Measurements from ENCODE around the gene LY9.

The LY9 gene

DNA sequence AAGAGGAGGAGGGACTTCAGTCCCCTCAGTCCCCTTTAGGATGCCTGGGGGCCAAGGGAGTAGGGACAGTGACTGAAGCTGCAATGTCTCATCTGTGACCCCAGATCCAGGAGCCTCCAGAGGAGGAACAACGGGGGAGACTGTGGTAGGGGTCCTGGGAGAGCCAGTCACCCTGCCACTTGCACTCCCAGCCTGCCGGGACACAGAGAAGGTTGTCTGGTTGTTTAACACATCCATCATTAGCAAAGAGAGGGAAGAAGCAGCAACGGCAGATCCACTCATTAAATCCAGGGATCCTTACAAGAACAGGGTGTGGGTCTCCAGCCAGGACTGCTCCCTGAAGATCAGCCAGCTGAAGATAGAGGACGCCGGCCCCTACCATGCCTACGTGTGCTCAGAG lies 18.3 kb downstream of the LY9 start:
- H3K27ac ChIP-seq: no peak overlapping the region
- TF ChIP-seq ZFX (IDR thresholded peaks at IDR 0.05): no peak
- TF ChIP-seq, protein P1, sequence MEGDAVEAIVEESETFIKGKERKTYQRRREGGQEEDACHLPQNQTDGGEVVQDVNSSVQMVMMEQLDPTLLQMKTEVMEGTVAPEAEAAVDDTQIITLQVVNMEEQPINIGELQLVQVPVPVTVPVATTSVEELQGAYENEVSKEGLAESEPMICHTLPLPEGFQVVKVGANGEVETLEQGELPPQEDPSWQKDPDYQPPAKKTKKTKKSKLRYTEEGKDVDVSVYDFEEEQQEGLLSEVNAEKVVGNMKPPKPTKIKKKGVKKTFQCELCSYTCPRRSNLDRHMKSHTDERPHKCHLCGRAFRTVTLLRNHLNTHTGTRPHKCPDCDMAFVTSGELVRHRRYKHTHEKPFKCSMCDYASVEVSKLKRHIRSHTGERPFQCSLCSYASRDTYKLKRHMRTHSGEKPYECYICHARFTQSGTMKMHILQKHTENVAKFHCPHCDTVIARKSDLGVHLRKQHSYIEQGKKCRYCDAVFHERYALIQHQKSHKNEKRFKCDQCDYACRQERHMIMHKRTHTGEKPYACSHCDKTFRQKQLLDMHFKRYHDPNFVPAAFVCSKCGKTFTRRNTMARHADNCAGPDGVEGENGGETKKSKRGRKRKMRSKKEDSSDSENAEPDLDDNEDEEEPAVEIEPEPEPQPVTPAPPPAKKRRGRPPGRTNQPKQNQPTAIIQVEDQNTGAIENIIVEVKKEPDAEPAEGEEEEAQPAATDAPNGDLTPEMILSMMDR (conservative IDR thresholded peaks at IDR 0.05): no peak

DNA sequence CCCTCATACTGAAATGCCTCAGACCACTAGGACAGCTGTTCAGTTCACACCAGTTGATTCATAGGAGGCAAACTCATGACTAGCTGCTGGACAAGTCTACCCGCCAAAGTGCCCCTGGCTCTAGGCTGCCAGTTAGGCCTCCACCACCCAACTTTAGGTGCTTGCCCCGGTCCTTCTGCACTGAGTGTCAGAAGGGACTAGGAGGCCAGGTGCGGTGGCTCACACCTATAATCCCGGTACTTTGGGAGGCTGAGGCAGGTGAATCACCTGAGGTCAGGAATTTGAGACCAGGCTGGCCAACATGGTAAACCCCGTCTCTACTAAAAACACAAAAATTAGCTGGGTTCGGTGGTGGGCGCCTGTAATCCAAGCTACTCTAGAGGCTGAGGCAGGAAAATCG lies 18.9 kb downstream of the LY9 start:
- H3K27ac ChIP-seq: no peak overlapping the region
- TF ChIP-seq, protein P1 (conservative IDR thresholded peaks at IDR 0.05): no peak
- no peak for TF ChIP-seq ZFX (IDR thresholded peaks at IDR 0.05)

DNA sequence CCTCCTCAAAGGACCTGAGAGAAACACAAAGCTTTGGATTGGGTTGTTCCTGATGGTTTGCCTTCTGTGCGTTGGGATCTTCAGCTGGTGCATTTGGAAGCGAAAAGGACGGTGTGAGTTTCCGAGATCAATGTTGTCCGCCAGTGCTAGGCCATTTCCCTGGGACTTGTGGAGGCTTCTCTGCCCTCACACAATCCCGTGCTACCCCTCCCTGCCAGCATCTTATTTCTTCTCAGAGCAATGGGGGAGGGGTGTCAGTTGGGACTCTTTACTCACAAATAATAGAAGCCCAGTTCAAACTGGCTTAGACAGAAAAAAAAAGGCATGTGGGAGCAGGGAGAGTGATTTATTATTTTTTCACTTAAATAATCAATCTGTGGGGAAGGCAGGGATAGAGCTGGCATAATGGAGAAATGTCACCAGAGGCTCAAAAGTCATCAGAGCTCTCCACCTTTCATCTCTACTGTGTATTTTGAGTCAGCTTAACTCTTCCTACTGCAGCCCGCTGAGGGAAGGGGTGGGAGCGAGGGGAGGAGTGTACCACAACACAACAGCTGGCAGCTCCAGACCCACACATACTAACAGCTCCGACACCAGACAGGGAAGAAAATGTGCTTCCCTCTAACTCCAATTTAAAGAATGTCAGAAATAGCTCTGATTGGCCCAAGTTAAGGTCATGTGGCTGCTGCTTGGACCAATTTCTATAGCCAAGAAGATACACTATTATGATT lies 22.4 kb downstream of the LY9 start:
- no peak for TF ChIP-seq ZFX (IDR thresholded peaks at IDR 0.05)
- TF ChIP-seq, protein P1 (conservative IDR thresholded peaks at IDR 0.05): no peak

DNA sequence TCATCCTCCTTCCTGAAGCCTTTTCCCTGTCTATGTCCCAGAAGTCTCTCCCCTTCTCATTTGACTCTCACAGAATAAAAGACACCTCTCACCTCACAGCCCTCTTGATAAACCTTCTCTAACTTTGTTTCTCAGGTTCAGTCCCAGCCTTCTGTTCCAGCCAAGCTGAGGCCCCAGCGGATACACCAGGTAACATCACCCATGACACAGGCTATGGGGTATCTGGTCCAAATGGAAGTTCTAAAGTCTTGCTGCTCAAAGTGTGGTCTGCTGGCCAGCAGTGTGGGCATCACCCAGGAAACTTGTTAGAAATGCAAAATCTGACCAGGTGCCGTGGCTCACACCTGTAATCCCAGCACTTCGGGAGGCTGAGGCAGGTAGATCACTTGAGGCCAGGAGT lies 23.2 kb downstream of the LY9 start:
- no peak overlapping the region for H3K27ac ChIP-seq
- TF ChIP-seq ZFX (IDR thresholded peaks at IDR 0.05): no peak
- TF ChIP-seq, protein P1 (conservative IDR thresholded peaks at IDR 0.05): no peak

More for the DNA sequence above, 22.4 kb downstream of the LY9 start:
- H3K27ac ChIP-seq: no peak overlapping the region

DNA sequence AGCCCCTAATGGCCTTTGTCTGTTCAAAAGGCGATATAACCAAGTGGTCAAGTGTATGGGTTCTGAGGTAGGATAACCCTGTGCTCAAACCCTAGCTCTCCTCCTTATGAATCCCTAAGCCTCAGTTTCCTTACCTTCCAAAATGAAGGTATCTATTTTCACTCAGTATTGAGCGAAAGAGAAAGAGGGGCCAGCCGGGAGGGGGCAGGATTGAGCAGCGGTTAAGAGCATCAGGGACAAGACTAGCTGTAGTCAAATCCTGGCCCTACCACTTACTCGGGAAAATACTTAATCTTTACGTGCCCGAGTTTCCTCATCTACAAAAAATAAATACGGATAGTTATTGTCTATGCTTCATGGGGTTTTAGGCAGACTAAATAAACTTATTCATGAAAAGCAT lies 25.7 kb downstream of the LY9 start:
- TF ChIP-seq, protein P1 (conservative IDR thresholded peaks at IDR 0.05): peak; percentile 79
- TF ChIP-seq ZFX (IDR thresholded peaks at IDR 0.05): no peak
- H3K27ac ChIP-seq: no peak overlapping the region

DNA sequence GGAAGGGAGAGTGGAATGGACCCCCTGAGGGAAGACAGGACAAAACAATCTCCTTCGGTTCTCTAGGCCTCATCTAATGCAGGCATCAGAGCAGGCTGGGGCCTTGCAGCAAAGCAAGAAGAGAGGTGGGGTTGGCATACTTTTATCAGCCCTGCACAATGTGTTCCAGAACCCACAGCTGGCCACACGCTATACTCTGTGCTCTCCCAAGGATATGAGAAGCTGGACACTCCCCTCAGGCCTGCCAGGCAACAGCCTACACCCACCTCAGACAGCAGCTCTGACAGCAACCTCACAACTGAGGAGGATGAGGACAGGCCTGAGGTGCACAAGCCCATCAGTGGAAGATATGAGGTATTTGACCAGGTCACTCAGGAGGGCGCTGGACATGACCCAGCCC lies 27.3 kb downstream of the LY9 start:
- H3K27ac ChIP-seq: no peak overlapping the region
- TF ChIP-seq ZFX (IDR thresholded peaks at IDR 0.05): no peak
- TF ChIP-seq, protein P1 (conservative IDR thresholded peaks at IDR 0.05): no peak

DNA sequence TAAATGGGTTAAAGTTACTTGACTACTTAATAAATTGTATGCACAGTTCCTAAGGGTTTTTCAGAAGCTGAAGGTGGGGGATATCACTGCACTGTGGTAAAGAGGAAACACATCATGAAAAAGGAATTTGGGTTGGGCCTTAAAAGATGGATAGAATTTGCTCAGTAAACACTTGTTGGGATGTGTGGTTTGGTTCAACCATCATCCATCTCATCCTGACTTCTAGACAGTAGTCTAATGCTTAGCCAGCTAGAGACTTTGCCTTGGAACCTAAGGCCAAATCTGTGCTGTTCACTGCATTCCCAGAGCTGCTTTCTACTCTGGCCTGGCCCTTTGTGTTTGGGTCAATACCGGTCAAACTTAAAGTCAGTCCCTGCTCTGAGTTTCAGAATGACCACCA lies 30.6 kb downstream of the LY9 start:
- no peak overlapping the region for H3K27ac ChIP-seq
- TF ChIP-seq, protein P1 (conservative IDR thresholded peaks at IDR 0.05): no peak
- no peak for TF ChIP-seq ZFX (IDR thresholded peaks at IDR 0.05)

Data from C4-2B (cell line).